SHP77 treated with DMSO at 0.1 percent for 48 hours (cell line): Measurements from ENCODE around the gene CDH13.

Experiments
- DNase-seq: peaks from one replicate; lab custom pipeline; 2025; lab: John Stamatoyannopoulos, UW

Gene CDH13

DNA sequence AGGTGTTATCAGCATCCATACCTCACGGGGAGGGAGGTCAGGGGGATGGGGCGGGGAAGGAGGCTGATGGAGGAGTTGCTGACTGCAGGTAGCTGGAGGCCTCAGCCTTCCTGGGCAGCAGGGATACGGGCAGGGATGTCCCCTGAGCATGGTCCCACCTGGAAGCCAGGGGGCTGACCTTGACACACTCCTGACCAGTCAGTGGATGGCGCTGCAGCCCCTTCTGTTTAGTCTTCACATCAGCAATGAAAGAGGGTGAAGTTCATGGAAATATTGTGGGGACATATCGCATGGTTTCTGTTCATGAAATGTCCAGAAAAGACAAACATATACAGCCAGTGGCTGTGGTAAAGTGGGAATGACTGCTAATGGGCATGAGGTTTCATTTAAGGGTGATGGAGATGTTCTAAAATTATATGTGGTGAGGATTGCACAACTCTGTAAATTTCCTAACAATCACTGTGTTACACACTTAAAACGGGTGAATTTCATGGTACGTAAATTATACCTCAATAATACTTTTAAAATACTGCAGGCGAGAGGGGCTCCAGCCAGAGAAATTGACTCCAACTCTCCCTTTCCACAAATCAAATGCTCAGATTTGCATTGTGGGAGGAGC is 489.6 kb downstream of the CDH13 start:
- no peak for DNase-seq

DNA sequence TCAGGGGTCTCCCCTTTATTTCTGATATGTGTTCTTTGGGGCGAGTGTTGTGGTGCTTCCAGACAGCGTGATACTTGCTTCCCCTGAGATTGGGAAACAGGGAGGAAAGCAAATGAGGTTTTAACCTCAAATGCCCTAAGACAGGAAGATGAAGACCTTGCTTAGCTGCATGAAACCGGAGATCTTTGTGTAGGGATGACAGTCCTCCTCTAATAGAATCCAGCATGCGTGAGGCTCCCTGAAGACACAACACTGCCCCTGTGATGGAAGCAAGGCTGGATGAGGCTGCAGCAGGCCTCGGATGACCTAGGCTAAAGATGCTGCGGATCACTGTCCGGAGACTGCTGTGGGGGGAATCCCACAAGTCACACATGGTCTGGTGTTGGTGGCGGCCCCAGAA is 491.0 kb downstream of the CDH13 start:
- no peak for DNase-seq

DNA sequence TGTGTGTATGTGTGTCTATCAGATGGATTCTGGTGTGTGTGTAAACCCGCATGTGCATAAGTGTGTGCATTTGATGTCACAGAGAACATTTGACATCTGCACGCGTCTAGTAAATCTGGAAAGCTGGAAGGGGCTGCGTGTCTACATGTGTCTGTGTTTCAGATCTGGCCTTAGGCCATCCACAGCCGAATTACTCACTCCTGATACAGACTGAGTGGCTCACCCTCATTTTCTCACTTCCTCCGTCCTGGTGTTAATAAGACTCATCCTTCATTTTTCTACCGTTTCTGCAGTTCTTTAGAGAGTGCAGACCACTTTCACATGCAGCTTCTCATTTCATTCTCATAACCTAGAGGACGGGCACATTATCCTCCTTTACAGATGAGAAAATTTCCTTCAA is 491.6 kb downstream of the CDH13 start:
- DNase-seq = no peak

DNA sequence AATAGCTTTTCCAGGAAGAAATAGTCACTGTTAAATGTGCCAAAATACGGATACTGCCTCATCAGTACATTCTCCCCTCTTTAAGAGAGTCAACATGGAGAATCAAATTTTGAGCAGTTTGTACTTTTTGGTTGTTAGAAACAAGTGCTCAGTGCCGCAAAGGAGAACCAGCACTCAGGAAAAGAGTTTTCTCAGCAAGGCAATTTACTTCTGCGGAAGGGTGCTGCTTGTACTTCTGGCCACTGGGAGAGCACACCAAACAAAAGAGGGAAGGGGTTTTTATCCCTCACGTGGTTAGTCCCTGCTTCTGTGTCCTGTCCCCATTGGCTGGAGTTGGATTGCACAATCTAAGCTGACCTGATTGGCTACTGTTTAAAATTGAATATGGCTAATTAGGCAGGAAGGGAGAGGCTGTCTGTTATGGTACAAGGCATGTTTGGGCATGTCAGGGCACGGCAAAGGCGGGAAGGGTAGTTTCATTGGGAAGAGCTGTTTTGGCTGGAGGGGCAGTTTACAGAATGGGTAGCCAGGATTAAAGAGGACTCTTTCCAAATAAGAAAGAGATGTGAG is 499.3 kb downstream of the CDH13 start:
- DNase-seq = no peak

DNA sequence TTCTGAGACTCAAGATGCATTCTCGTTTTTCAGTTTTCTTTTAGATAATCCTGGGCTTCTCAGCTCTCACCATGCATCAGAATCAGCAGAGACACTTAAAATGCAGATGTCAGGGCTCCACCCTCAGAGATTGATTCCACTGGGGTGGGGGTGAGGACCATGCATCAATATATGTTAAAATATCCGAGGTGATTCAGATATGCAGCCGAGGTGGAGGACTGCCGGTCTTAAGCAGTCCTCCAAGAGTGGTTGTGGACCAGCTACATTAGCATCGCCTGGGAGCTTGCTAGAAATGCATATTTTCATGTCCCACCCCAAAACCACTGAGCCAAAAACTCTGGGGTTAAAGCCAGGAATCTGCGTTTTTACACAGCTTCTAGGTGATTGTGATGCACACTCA is 501.3 kb downstream of the CDH13 start:
- no peak for DNase-seq

DNA sequence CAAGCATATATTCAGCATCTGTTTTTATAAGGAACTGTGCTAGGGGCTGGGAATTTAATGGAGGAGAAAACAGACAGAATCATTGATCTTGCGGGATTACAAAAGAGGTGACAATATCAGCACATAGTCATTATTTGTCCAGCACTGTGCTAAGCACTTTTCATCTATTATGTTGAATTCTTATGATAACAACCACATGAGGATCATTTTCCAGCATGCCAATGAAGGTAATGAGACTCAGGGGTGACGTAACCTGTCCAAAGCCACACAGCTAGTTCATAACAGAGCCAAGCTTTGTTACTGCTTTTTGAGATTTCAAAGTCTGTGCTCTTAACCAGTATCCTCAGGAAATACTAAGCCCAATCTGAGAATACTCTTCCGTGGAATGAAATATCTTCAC is 503.3 kb downstream of the CDH13 start:
- no peak for DNase-seq

DNA sequence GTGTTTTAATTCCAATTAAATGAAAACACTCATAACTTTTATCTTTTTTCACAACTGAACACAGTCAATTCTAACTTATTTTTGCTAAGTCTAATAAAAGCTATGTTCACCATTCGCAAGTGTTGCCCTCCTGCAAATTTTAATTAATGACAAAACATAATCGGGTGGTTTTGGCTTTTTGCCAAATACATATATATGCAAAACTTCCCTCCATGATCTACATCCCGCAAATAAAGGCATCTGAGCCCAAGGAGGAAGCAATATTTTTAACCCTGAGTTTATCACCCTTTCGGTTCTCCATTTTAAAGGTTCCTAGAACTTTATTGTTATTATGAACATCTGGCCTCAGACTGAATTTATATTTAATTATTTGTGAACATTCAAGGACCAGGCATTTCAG is 507.9 kb downstream of the CDH13 start:
- no peak for DNase-seq

DNA sequence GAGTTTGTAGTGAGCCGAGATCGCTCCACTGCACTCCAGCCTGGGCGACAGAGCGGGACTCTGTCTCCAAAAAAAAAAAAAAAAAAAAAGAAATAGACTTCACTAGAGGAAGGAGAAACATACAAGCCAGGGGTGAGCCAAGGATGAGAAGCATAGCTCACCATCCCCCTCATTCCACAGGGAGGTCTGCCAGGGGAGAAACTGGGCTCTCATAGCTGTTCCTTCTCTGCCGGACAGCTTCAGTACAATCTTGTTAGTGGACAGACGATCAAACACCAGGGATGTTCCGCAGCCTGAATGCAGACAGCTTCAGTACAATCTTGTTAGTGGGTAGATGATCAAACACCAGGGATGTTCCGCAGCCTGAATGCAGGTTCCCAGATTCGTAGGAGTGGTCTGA is 509.6 kb downstream of the CDH13 start:
- no peak for DNase-seq

DNA sequence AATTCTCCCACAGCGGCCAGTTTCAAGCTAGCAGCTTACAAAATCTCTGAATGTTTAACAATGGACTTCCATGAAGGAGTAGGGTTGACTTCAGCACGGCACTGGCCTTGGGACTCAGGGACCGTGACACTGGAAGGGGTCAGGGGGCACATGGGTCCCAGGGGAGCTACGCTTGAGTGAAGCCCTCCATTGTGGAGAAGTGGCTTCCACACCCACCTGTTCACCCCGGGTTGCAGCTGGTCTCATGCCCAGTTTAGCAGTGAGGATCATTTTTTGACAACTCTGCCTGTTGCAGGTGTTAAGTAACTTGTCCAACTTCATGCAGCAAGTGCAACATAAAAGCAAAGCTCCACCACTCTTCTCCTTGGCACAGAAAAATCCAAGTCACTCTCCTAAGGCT is 510.2 kb downstream of the CDH13 start:
- no peak for DNase-seq

DNA sequence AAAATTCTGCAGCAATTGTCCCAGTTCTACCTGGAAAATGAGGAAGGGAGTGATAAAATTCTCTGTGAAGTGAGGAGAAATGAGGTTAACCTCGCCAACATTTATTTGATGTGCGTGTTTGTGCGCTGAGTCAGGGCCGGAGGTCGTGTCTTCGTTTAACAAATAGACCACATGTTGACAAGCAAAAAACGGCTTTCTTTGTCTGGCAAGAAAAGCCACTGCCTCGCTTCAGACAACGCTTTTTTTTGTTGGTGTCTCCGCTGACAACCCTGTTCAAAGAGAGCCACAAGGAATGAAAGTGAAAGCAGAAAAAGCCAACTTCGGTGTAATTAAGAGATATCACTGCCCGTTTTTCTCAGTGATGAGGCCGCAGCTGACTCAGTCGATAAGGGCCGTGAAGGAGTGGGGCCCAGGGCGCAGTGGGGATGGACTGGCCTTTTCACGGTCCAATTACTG is 510.6 kb downstream of the CDH13 start:
- DNase-seq = no peak

DNA sequence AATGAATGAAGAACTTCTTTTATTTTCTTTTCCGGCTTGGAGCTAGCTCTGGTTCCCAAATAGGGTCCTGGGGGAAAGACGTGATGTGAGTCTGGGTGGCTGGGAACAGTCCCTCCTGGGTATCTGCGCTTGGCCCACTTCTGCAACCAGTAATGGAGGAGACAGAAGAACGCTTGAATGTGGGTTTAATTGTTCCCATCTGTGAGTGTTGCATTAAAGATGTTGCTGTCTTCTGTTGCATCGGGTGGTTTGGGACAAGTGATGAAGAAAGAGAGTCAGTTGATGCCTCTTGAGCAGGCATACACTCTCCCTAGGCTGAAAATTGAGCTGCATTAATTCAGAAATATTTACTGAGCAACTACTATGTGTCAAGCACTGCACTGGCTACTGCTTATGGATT is 511.1 kb downstream of the CDH13 start:
- no peak for DNase-seq

DNA sequence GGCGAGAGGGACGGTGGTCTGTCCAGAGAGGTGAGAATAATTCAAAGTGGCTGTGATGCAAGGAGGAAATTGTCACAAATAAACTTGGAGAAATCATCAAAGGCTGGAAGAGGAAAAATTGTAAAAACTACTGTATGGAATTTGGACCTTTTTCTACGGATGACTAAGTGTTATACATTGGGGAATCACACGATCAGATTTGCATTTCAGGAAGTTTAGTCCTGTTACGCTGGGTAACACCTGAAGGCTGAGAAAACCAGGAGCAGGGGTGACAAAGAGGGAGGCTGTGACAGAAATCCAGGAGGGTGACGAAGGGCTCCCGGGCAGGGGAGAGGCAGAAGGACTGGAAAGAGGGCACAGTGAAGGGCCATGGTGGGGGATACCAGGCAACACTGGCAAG is 511.7 kb downstream of the CDH13 start:
- no peak for DNase-seq

DNA sequence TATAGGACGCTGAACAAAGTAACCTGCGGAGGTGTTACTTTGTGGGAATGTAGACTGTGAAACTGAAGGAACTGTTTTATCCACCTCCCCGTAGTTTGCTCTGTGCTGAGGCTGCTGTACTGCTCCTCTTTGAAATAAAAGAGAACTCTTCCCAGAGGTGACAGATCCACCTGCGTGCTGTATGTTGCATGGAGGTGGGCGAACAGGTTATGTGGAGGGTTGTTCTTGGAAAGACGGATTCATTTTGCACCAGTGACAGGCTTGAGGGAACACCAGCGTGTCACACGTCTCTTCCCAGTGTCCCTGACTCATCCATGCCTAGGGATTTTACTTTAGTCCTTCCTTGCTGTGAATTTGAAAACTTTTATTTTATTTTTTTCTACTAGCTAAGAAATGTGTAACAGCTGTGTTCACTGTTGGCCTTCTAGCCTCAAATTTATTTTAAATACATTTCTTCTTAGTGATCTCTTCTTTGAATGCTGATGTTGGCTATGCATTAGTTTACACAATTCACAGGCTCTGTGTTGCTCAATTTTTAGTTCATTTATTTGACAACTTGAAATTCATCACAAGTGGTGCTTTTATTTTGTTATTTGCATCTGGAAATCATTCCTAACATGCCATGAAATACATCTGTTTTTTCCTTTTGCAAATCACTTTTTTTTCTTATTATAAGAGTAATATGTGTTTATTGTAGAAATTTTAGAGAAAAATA is 512.4 kb downstream of the CDH13 start:
- no peak for DNase-seq

DNA sequence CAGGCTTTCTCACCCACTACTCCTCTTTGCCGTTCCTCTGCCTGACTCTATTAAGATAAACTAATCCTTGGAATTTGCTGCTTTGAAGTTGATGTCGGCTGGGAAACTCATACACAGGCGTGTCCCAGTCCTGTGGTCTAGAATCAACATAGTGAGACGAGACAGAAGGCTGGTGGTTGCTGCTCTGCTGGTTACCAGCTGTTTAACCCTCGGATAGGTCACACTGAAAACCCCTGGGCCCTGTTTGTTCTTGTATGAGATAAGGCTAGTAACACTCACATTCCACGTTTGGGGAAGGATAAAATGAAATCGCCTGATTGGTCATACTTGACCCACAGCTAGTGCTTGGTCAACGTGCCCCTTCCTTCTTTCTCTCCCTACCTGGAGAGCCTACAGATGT is 517.0 kb downstream of the CDH13 start:
- no peak for DNase-seq

DNA sequence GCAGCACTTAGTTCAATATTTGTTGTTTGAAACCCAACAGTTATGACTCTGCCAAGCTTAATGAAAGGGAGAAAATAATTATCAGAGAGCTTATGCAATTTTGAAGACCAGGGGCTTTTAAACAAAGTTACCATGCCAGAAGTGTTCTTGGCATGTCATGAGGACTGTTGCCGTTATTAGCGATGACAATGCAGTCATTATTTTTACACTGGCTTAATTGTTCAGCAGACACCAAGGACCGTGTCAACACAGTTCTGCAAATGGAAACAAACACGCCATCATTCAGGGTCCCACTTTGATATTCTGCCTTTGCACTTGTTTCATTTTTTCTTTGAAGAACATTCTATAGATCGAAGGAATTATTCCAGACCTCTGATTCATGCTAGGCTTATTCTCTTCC is 518.5 kb downstream of the CDH13 start:
- no peak for DNase-seq

DNA sequence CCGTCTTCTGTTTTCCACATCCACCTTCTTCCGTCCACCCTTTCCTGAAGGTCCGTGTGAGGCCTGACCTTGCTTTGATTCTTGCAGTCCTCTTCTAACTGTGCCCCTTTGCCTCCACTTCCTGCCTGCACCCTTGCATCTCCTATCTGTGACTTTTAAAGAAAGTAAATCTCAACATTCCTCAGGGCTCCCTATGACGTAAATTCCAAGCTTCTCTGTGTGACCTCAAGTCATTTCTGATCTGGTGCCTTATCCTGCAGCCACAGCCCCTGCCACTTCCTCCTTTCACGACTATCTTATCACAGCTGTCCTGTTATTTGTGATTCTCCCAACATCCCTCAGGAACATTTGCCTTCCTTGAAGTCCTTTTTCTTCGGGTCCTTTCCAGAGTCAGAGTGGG is 520.5 kb downstream of the CDH13 start:
- no peak for DNase-seq

DNA sequence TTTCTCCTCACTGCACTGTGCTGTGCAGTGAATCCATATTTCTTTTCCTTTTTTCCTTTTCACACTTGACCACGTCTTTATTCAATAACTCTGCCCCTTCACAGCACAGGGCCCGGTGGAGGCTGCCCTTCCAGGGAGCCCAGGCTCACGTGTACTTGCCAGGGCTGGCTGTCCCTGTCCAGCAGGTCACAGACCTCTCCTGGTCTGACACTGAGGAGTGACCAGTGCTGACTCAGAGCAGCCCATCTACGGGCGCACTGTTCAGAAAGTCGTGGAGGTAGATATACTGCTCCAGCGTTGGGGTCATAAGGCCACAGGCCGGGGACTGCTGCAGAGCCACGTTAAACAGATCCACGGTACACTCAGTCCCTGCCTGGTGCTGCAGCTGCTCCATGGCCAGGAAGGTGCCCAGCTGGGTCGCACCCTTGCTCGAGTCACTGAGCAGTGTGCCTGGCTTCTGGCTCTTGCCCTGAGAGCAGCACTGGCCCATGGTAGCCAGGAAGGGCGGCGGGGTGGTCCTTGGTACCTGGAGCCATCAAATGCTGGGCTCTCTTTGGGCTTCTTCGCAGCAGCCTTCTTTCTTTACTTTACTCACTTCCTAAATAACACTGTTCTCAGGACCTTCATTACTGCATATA is 531.7 kb downstream of the CDH13 start:
- DNase-seq = no peak

DNA sequence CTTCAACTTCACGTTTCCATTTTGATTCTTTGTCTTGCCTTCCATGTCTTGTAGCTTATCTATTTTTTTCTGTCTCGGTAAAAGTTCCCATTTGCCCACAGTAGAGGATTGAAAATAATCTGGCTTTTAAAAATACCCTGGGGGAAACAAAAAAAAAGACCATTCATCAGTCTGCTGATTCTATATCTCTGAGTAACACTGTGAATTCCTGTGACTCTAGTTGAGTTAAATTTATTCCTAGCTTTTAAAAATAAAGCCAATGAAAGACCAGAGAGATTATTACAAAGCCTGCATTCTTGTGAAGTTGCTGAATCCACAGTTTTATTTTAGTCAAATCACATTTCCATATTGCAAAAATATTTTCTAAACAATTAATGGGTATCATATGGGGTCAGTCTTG is 532.3 kb downstream of the CDH13 start:
- DNase-seq = no peak

DNA sequence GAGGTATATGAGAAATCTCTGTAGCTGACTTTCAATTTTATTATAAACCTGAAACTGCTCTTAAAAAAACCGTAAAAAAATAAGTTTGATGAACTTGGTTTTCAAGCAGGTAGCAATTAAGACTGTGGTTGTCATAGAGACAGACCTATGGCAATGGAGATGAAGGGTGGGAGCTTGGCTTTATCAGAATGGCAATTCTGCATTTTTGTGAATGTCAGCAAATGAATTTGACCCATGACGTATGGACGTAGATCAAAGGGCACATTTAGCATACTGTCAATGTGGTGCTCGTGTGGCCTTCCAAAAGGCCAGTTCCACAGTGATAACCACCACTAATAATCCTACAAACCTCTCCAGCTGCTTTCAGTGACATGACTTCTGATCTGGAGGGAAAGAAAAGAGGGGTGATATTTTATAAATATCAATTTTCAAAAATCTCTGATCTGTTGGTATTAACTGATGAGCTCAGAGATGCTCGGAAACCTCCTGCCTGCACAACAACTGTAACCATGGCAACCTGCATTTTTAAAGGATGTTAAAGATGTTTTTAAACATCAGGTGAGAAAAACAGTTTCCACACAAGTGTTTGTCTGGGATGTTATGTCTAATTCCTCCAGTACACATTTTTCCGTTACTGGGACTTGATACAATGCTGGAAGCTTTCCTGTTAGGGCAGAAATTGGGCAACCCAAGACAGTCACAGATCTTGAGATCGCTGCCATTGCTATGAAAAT is 533.7 kb downstream of the CDH13 start:
- DNase-seq = no peak

DNA sequence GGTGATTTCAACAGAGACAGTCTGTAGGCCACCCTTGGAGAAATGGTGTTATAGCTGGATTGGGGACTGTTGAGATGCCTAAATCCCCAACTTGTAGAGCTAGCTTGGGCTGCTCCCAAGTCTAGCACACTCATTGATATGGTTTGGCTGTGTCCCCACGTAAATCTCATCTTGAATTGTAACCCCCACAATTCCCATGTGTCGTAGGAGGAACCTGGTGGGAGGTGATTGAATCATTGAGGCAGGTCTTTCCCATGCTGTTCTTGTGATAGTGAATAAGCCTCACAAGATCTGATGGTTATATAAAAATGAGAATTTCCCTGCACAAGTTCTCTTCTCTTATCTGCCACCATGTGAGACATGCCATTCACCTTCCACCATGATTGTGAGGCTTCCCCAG is 536.0 kb downstream of the CDH13 start:
- DNase-seq = no peak

DNA sequence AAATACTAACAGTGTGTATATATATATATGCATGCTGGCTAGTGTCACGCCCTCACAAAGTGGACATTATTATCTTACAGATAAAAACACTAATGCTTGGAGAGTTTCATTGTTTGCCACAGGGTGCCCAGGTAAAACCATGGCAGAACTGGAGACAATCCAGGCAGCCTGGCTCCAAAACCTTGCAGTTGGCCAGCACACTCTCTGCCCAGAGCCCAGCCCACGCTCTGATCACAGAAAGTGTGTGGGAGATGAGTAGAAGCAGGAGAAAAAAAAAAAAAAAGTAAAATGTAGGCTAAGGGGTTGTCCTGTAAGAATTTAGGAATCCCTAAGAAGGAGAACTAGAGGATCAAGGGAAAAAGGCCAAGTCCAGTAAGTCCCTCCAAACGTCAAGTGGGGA is 538.0 kb downstream of the CDH13 start:
- DNase-seq = no peak

DNA sequence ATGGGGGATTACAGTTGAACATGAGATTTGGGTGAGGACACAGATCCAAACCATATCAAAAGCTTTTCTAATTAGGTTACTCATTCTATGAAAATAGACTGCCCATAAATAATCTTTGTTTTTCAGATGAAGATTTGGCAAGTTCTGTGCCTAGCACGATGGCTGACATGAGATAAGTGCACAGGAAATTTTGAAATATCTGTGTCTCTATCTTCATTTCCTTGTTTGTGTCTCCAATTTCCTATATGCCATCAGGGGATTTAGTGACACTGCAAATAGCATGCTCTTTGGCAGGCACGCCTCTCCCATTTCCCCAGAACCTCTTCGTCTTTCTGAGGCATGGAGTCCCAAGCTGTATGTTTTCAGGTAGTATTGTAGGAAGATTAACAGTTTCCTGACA is 544.6 kb downstream of the CDH13 start:
- DNase-seq = no peak

DNA sequence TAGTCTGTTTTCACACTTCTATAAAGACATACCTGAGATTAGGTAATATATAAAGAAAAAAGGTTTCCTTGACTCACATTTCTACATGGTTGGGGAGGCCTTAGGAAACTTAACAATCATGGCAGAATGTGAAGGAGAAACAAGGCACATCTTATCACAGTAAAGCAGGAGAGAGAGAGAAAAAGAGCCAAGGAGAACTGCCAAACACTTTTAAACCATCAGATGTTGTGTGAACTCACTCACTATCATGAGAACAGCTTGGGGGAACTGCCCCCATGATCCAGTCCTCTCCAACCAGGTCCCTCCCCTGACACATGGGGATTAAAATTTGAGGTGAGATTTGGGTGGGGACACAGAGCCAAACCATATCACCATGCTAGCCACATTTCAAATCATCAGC is 547.9 kb downstream of the CDH13 start:
- no peak for DNase-seq
